ENCODE results near the gene LCOR.
"Not testable (repeated sequence)": the region's sequence is repeated elsewhere in the genome, so short reads cannot be mapped to it uniquely, and the experiment has no call there.

The LCOR gene

GRCh38 chr10:96831867-96832720 lies at the start of gene LCOR:
TSS of gene LCOR (plus strand) at chr10:96832298. CDS start at chr10:96949058, 116,760 bp downstream.
- peak; percentile 90 for DNase-seq

GRCh38 chr10:96784253-96784652 lies 47.8 kb upstream of the LCOR start:
- DNase-seq: no peak

- peak; percentile 48 for DNase-seq
These were observed 42.5 kb upstream of the LCOR start for GRCh38 chr10:96789571-96790108.

- DNase-seq: no peak
These were observed 40.2 kb upstream of the LCOR start for GRCh38 chr10:96791902-96792301.

- DNase-seq: no peak
These were observed 37.0 kb upstream of the LCOR start for GRCh38 chr10:96794836-96795733.

- no peak for DNase-seq
These were observed 34.6 kb upstream of the LCOR start for GRCh38 chr10:96797485-96797884.

GRCh38 chr10:96803288-96803664 lies 28.8 kb upstream of the LCOR start:
- no peak for DNase-seq

GRCh38 chr10:96814264-96814663 lies 17.8 kb upstream of the LCOR start:
- DNase-seq: peak; percentile 92

- DNase-seq: not testable (repeated sequence)
These were observed 13.1 kb upstream of the LCOR start for GRCh38 chr10:96818971-96819370.

- no peak for DNase-seq
These were observed 11.3 kb upstream of the LCOR start for GRCh38 chr10:96820765-96821164.

- DNase-seq: no peak
These were observed 5.7 kb upstream of the LCOR start for GRCh38 chr10:96826438-96826837.

GRCh38 chr10:96828609-96829008 lies 3.5 kb upstream of the LCOR start:
- DNase-seq: no peak

GRCh38 chr10:96829029-96829773 lies 2.9 kb upstream of the LCOR start:
- no peak for DNase-seq

- DNase-seq: peak; percentile 69
These were observed 1.4 kb upstream of the LCOR start for GRCh38 chr10:96830511-96831199.

- DNase-seq: no peak
These were observed 765 bp upstream of the LCOR start for GRCh38 chr10:96831200-96831866.

- peak; percentile 73 for DNase-seq
These were observed 672 bp downstream of the LCOR start for GRCh38 chr10:96832721-96833219.

- DNase-seq: peak; percentile 45
These were observed 1.3 kb downstream of the LCOR start for GRCh38 chr10:96833220-96834001.

- no peak for DNase-seq
These were observed 2.0 kb downstream of the LCOR start for GRCh38 chr10:96834120-96834519.

GRCh38 chr10:96835899-96836298 lies 3.8 kb downstream of the LCOR start:
- peak; percentile 58 for DNase-seq

- no peak for DNase-seq
These were observed 6.4 kb downstream of the LCOR start for GRCh38 chr10:96838529-96838928.

Data from fibroblast of upper back skin (primary cell).